DND-41 (cell line): Measurements from ENCODE around the gene AGPAT3.

Experiments
- ATAC-seq: fragments of 200-7000 bp; cut with Tn5 transposase; 3 replicates; pipeline ENCODE4 v1.9.1; 2021; ENCODE audit warnings: low read depth; ENCODE audit not compliant: insufficient read depth
- DNase-seq: peaks from one replicate; pipeline ENCODE4 v3.0.0-alpha.2; 2020
- H2AFZ ChIP-seq: 2 replicates; pipeline ENCODE4 v1.6.0; 2012; ENCODE audit warnings: low read depth, low read length
- H3K27ac ChIP-seq: 2 replicates; pipeline ENCODE4 v1.5.1; 2012; ENCODE audit warnings: low read length, inconsistent platforms
- H3K27me3 ChIP-seq: fragments of 200-600 bp; sonication (generic); 2 replicates; pipeline ENCODE4 v1.6.0; 2012; ENCODE audit warnings: low read length, mild to moderate bottlenecking, inconsistent platforms; ENCODE audit not compliant: insufficient read depth, poor library complexity
- H3K36me3 ChIP-seq: 2 replicates; pipeline ENCODE4 v1.5.1; 2012; ENCODE audit warnings: low read length, inconsistent platforms; ENCODE audit not compliant: insufficient read depth
- H3K4me1 ChIP-seq: 2 replicates; pipeline ENCODE4 v1.5.1; 2012; ENCODE audit warnings: mild to moderate bottlenecking, low read length; ENCODE audit not compliant: insufficient read depth
- H3K4me2 ChIP-seq: 2 replicates; pipeline ENCODE4 v1.6.0; 2012; ENCODE audit warnings: mild to moderate bottlenecking, moderate library complexity, low read length, inconsistent platforms; ENCODE audit not compliant: insufficient read depth
- H3K4me3 ChIP-seq, 2 experiments: fragments of 200-600 bp in 1 of 2; shearing (Covaris generic) in 1 of 2; 2 replicates each; pipeline ENCODE4 v1.5.1; 2012 to 2016; ENCODE audit warnings: inconsistent platforms in 2 of 2, low read length in 2 of 2, mild to moderate bottlenecking in 2 of 2, low read depth in 1 of 2, moderate library complexity in 1 of 2
- H3K79me2 ChIP-seq: 2 replicates; pipeline ENCODE4 v1.6.0; 2012; ENCODE audit warnings: low read length, inconsistent platforms; ENCODE audit not compliant: insufficient read depth
- H3K9ac ChIP-seq: 2 replicates; pipeline ENCODE4 v1.6.0; 2012; ENCODE audit warnings: low read depth, mild to moderate bottlenecking, inconsistent platforms, low read length, moderate library complexity
- H3K9me3 ChIP-seq: 2 replicates; pipeline ENCODE4 v1.5.1; 2012; ENCODE audit warnings: low read length, moderate library complexity, mild to moderate bottlenecking, inconsistent platforms; ENCODE audit not compliant: insufficient read depth, severe bottlenecking
- H4K20me1 ChIP-seq: 2 replicates; pipeline ENCODE4 v1.6.0; 2012; ENCODE audit warnings: low read length; ENCODE audit not compliant: insufficient read depth
- EZH2 ChIP-seq: IDR thresholded peaks from 3 replicates; pipeline ENCODE4 v1.6.1; 2012; ENCODE audit warnings: borderline replicate concordance, low read depth, mild to moderate bottlenecking, moderate library complexity, low read length, inconsistent platforms; ENCODE audit not compliant: severe bottlenecking
- TF ChIP-seq, protein P1 (sequence below): IDR thresholded peaks from 2 replicates; pipeline ENCODE4 v1.5.1; 2012; ENCODE audit warnings: borderline replicate concordance, low read length, moderate library complexity, mild to moderate bottlenecking; ENCODE audit not compliant: poor library complexity, severe bottlenecking; ENCODE audit errors: extremely low read depth

AGPAT3 gene

GRCh38 chr21:43900078-43900385 is 35.0 kb downstream of the AGPAT3 start:
- no peaks in the 10 kb centered on the region for H3K27me3 ChIP-seq
- ATAC-seq = no peak
- H3K79me2 ChIP-seq = peaks cover 91% of the 10 kb centered on the region
- H4K20me1 ChIP-seq = peaks cover 57% of the 10 kb centered on the region
- H3K4me2 ChIP-seq = no peak overlapping the region
- H3K36me3 ChIP-seq = peaks cover 32% of the 10 kb centered on the region
- H3K4me3 ChIP-seq = no peak overlapping the region
- no peak overlapping the region for H2AFZ ChIP-seq
- DNase-seq = no peak
- TF ChIP-seq EZH2 = no peak
- TF ChIP-seq, protein P1, sequence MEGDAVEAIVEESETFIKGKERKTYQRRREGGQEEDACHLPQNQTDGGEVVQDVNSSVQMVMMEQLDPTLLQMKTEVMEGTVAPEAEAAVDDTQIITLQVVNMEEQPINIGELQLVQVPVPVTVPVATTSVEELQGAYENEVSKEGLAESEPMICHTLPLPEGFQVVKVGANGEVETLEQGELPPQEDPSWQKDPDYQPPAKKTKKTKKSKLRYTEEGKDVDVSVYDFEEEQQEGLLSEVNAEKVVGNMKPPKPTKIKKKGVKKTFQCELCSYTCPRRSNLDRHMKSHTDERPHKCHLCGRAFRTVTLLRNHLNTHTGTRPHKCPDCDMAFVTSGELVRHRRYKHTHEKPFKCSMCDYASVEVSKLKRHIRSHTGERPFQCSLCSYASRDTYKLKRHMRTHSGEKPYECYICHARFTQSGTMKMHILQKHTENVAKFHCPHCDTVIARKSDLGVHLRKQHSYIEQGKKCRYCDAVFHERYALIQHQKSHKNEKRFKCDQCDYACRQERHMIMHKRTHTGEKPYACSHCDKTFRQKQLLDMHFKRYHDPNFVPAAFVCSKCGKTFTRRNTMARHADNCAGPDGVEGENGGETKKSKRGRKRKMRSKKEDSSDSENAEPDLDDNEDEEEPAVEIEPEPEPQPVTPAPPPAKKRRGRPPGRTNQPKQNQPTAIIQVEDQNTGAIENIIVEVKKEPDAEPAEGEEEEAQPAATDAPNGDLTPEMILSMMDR = no peak
- H3K27ac ChIP-seq = no peak overlapping the region
- H3K9me3 ChIP-seq = no peaks in the 10 kb centered on the region
- H3K9ac ChIP-seq = no peak overlapping the region
- H3K4me1 ChIP-seq = no peaks in the 10 kb centered on the region

DNA sequence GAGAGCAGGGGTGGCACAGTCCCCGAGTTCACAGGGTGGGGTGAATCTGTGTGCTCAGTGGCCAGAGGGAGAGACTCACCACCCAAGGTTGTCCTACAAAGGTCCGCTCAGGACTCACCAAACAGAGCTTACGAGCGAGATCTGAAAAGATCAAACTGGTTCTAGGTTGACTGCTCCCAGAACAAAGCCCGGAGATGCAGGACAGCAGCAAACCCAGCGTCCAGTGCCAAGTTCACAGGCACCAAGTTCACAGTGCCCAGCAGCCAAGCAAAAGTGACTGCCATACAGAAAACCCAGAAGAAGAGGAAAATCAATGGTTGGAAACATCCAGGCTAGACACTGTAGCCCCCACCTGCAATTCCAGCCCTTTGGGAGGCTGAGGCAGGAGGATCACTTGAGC is 35.7 kb downstream of the AGPAT3 start:
- DNase-seq (no peak), ATAC-seq (no peak)
- H3K4me1 ChIP-seq = no peaks in the 10 kb centered on the region
- no peaks in the 10 kb centered on the region for H3K27me3 ChIP-seq
- H3K9me3 ChIP-seq = no peaks in the 10 kb centered on the region
- no peak overlapping the region for H3K4me3 ChIP-seq
- peaks cover 58% of the 10 kb centered on the region for H4K20me1 ChIP-seq
- H3K4me2 ChIP-seq = no peak overlapping the region
- TF ChIP-seq, protein P1 = no peak
- TF ChIP-seq EZH2 = no peak
- peaks cover 88% of the 10 kb centered on the region for H3K79me2 ChIP-seq
- H3K36me3 ChIP-seq = peaks cover 35% of the 10 kb centered on the region
- no peak overlapping the region for H3K27ac ChIP-seq
- H3K9ac ChIP-seq = no peak overlapping the region
- no peak overlapping the region for H2AFZ ChIP-seq

DNA sequence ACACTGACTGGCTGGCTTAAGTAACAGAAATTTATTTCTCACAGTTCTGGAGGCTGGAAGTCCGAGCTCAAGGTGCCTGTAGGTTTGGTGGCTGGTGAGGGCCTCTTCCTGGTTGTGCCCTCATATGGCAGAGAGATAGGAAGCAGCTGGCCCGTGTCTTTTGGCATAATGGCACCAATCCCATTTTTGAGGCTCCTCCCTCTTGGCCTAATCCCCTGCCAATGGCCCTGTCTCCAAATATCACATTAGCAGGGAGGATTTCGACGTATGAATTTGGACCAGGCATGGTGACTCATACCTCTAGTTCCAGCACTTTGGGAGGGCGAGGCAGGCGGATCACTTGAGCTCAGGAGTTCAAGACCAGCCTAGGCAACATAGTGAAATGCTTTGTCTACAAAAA is 37.4 kb downstream of the AGPAT3 start:
- H3K4me2 ChIP-seq = no peak overlapping the region
- H2AFZ ChIP-seq = no peak overlapping the region
- ATAC-seq = no peak
- no peak overlapping the region for H3K9ac ChIP-seq
- no peak for DNase-seq
- H3K27me3 ChIP-seq = no peaks in the 10 kb centered on the region
- no peak overlapping the region for H3K4me3 ChIP-seq
- peaks cover 90% of the 10 kb centered on the region for H3K79me2 ChIP-seq
- H4K20me1 ChIP-seq = peaks cover 66% of the 10 kb centered on the region
- TF ChIP-seq EZH2 = no peak
- TF ChIP-seq, protein P1 = no peak
- no peak overlapping the region for H3K27ac ChIP-seq
- H3K9me3 ChIP-seq = no peaks in the 10 kb centered on the region
- H3K4me1 ChIP-seq = no peaks in the 10 kb centered on the region
- peaks cover 42% of the 10 kb centered on the region for H3K36me3 ChIP-seq
